Activated CD8-positive, alpha-beta memory T cell treated with anti-CD3 and anti-CD28 coated beads, Interleukin-2, amount 50 U/mL, for 24 hours (primary cell): Measurements from ENCODE around the gene SLC15A3.
"Not testable (repeated sequence)": the region's sequence is repeated elsewhere in the genome, so short reads cannot be mapped to it uniquely, and the experiment has no call there.

ENCODE experiments used
- DNase-seq: peaks from one replicate; pipeline ENCODE4 v3.0.0-alpha.2; 2020; ENCODE audit errors: extremely low read depth

The SLC15A3 gene

GRCh38 chr11:60977224-60977623 lies 25.2 kb upstream of the SLC15A3 start:
- DNase-seq: no peak

GRCh38 chr11:60974726-60975125 lies 22.8 kb upstream of the SLC15A3 start:
- DNase-seq: no peak

GRCh38 chr11:60974316-60974715 lies 22.3 kb upstream of the SLC15A3 start:
- not testable (repeated sequence) for DNase-seq

GRCh38 chr11:60973699-60974098 lies 21.7 kb upstream of the SLC15A3 start:
- DNase-seq: no peak

- no peak for DNase-seq
These were observed 20.4 kb upstream of the SLC15A3 start for GRCh38 chr11:60972182-60973030.

- DNase-seq: no peak
These were observed 19.5 kb upstream of the SLC15A3 start, which contains the start of gene CD6 for GRCh38 chr11:60971520-60971919. Gene CD6 (plus strand): TSS chr11:60971680. CDS start chr11:60971866, 186 bp downstream.

GRCh38 chr11:60970890-60971289 lies 18.9 kb upstream of the SLC15A3 start:
- DNase-seq: no peak

- DNase-seq: no peak
These were observed 18.4 kb upstream of the SLC15A3 start for GRCh38 chr11:60970369-60970774.

GRCh38 chr11:60968223-60968622 lies 16.2 kb upstream of the SLC15A3 start:
- no peak for DNase-seq

GRCh38 chr11:60966890-60967289 lies 14.9 kb upstream of the SLC15A3 start:
- DNase-seq: no peak

GRCh38 chr11:60964801-60965200 lies 12.8 kb upstream of the SLC15A3 start:
- DNase-seq: no peak

GRCh38 chr11:60960405-60960804 lies 8.4 kb upstream of the SLC15A3 start:
- no peak for DNase-seq

- no peak for DNase-seq
These were observed 7.5 kb upstream of the SLC15A3 start for GRCh38 chr11:60959431-60959830.

GRCh38 chr11:60957188-60957587 lies 5.2 kb upstream of the SLC15A3 start:
- no peak for DNase-seq

GRCh38 chr11:60955571-60955970 lies 3.6 kb upstream of the SLC15A3 start:
- DNase-seq: no peak

GRCh38 chr11:60954421-60954820 lies 2.4 kb upstream of the SLC15A3 start:
- no peak for DNase-seq

GRCh38 chr11:60953781-60954180 lies 1.8 kb upstream of the SLC15A3 start:
- DNase-seq: no peak

GRCh38 chr11:60952742-60953170 lies 780 bp upstream of the SLC15A3 start:
- no peak for DNase-seq

- no peak for DNase-seq
These were observed 421 bp downstream of the SLC15A3 start for GRCh38 chr11:60951606-60951903.

- DNase-seq: no peak
These were observed 907 bp downstream of the SLC15A3 start for GRCh38 chr11:60950933-60951605.

GRCh38 chr11:60950024-60950423 lies 2.0 kb downstream of the SLC15A3 start:
- no peak for DNase-seq

GRCh38 chr11:60948250-60948649 lies 3.7 kb downstream of the SLC15A3 start:
- DNase-seq: no peak

GRCh38 chr11:60947700-60948099 lies 4.3 kb downstream of the SLC15A3 start:
- no peak for DNase-seq
